Measurements from ENCODE around the gene GPR4.
A peak's percentile ranks its signal among the peaks of the same experiment; 100 is the strongest.

Gene GPR4

DNA sequence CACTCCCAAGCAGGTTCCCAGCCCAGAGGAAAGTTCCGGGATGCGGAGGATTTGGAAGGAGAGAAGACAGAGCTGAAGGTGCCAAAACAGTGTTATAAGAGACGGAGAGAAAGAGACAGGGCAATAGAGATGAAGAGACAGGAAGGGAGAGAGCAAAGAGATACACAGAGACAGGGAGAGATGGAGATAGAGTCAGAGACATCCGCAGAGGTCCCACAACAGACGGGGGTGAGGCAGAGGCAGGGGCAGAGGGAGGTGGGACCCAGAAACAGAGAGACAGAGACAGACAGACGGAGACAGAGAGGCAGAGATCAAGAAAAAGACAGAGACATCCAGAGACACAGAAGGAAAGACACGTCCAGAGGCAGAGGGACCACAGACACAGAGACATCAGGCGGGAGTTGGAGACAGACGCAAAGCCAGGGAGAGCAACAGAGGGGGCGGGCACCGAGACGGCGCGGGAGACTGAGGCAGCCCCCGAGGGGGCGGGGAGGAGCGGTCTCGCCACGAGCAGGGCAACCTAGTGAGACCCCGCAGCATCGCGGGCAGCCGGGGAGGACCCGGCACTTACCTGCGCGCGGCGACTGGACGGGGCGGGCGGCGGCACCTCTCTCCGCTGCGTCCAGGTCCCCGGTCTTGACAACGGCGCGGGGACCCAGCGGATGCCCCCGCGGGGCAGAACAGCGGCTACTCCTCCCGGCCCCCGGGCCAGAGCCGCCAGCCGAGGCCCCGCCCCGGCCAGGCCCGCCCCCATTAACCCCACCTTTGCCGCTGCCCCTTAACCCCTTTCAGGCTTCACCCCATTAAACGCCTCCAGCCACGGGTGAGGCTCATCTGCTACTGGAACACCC is at the start of gene GPR4:
Gene GPR4 (minus strand): TSS at position 689 of the 851 bp plus-strand sequence. CDS start 10,346 bp downstream, outside the sequence.
- H3K36me3 ChIP-seq (ENCODE audit: control insufficient read depth, insufficient read depth, low read length), result no peaks in the 10 kb centered on the region
- peaks cover 60% of the 10 kb centered on the region for H3K27me3 ChIP-seq (ENCODE audit: control insufficient read depth, insufficient read depth, low read length)
- peak within 1 kb of the TSS; percentile 27 for H3K4me3 ChIP-seq (ENCODE audit: low read depth, low read length)
- H3K4me1 ChIP-seq (ENCODE audit: control insufficient read depth, insufficient read depth, low read length), result peaks cover 10% of the 10 kb centered on the region
- no peaks in the 10 kb centered on the region for H3K9me3 ChIP-seq (ENCODE audit: control insufficient read depth, insufficient read depth, low read length)
- no peak within 1 kb of the TSS for H3K9ac ChIP-seq (ENCODE audit: low read depth, low read length)

- H3K36me3 ChIP-seq (ENCODE audit: control insufficient read depth, insufficient read depth, low read length), result no peaks in the 10 kb centered on the region
- no peaks in the 10 kb centered on the region for H3K27me3 ChIP-seq (ENCODE audit: control insufficient read depth, insufficient read depth, low read length)
- H3K9ac ChIP-seq (ENCODE audit: low read depth, low read length), result no peak overlapping the region
- no peaks in the 10 kb centered on the region for H3K9me3 ChIP-seq (ENCODE audit: control insufficient read depth, insufficient read depth, low read length)
- H3K4me1 ChIP-seq (ENCODE audit: control insufficient read depth, insufficient read depth, low read length), result no peaks in the 10 kb centered on the region
- no peak overlapping the region for H3K4me3 ChIP-seq (ENCODE audit: low read depth, low read length)
Observed at GRCh38 chr19:45650722-45651121, 48.7 kb upstream of the GPR4 start.

DNA sequence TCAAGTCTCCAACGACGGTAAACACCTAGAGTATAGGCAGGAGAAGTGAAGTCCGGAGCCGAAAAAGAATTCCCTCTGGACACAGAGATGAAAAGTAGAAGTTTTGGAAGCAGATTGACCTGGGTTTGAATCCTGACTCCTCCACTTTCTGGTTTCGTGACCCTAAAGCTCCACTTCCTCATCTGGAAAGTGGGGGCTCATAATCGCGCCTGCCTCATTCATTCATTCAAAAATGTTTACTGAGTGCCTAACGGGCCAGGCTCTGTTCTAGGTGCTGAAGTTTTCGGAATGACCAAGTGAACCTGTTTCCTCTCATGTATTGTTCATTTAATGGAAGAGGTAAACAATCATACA is 44.3 kb upstream of the GPR4 start:
- no peak overlapping the region for H3K9ac ChIP-seq (ENCODE audit: low read depth, low read length)

GRCh38 chr19:45645631-45646344 is 43.8 kb upstream of the GPR4 start:
- H3K36me3 ChIP-seq (ENCODE audit: control insufficient read depth, insufficient read depth, low read length), result no peaks in the 10 kb centered on the region
- H3K9me3 ChIP-seq (ENCODE audit: control insufficient read depth, insufficient read depth, low read length), result no peaks in the 10 kb centered on the region
- no peak overlapping the region for H3K9ac ChIP-seq (ENCODE audit: low read depth, low read length)
- H3K4me1 ChIP-seq (ENCODE audit: control insufficient read depth, insufficient read depth, low read length), result peaks cover 16% of the 10 kb centered on the region
- peaks cover 10% of the 10 kb centered on the region for H3K27me3 ChIP-seq (ENCODE audit: control insufficient read depth, insufficient read depth, low read length)
- H3K4me3 ChIP-seq (ENCODE audit: low read depth, low read length), result peak overlapping the region; percentile 76

More for the DNA sequence above, 44.3 kb upstream of the GPR4 start:
- peaks cover 16% of the 10 kb centered on the region for H3K4me1 ChIP-seq (ENCODE audit: control insufficient read depth, insufficient read depth, low read length)
- peaks cover 10% of the 10 kb centered on the region for H3K27me3 ChIP-seq (ENCODE audit: control insufficient read depth, insufficient read depth, low read length)
- H3K9me3 ChIP-seq (ENCODE audit: control insufficient read depth, insufficient read depth, low read length), result no peaks in the 10 kb centered on the region
- H3K36me3 ChIP-seq (ENCODE audit: control insufficient read depth, insufficient read depth, low read length), result no peaks in the 10 kb centered on the region
- H3K4me3 ChIP-seq (ENCODE audit: low read depth, low read length), result peak overlapping the region; percentile 76

DNA sequence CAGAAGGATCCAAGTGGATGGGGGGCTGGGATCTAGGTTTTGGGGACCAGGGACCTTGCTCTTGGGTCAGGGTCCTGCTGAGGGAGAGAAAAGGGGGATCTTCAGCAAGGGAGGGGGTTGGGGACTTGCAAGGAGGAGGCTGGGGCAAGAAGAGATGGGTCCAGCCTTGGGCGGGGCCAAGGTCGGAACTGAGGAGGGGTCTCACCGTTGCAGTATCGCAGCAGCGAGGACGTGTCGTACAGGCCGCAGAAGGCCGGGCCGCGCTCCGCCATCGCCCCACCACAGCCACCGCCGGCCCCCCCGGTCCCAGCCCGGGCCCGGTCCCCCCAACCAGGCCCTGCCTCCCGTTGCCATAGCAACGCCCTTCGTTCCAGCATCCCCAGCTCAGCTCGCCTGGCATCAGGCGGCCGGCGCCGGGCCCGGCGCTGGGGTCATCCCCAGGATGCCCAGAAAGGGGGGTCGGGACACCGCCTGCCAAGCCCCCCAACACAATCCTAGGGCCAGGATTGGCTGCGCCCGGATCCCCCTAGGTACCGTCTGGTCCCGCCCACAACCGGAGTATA is 43.1 kb upstream of the GPR4 start:
- Histone ChIP-seq H3K27me3 (ENCODE audit: control insufficient read depth, insufficient read depth, low read length) (peaks cover 10% of the 10 kb centered on the region), H3K36me3 (ENCODE audit: control insufficient read depth, insufficient read depth, low read length) (no peaks in the 10 kb centered on the region), H3K9me3 (ENCODE audit: control insufficient read depth, insufficient read depth, low read length) (no peaks in the 10 kb centered on the region), H3K4me1 (ENCODE audit: control insufficient read depth, insufficient read depth, low read length) (peaks cover 16% of the 10 kb centered on the region), H3K4me3 (ENCODE audit: low read depth, low read length) (peak overlapping the region; percentile 76), H3K9ac (ENCODE audit: low read depth, low read length) (no peak overlapping the region)

DNA sequence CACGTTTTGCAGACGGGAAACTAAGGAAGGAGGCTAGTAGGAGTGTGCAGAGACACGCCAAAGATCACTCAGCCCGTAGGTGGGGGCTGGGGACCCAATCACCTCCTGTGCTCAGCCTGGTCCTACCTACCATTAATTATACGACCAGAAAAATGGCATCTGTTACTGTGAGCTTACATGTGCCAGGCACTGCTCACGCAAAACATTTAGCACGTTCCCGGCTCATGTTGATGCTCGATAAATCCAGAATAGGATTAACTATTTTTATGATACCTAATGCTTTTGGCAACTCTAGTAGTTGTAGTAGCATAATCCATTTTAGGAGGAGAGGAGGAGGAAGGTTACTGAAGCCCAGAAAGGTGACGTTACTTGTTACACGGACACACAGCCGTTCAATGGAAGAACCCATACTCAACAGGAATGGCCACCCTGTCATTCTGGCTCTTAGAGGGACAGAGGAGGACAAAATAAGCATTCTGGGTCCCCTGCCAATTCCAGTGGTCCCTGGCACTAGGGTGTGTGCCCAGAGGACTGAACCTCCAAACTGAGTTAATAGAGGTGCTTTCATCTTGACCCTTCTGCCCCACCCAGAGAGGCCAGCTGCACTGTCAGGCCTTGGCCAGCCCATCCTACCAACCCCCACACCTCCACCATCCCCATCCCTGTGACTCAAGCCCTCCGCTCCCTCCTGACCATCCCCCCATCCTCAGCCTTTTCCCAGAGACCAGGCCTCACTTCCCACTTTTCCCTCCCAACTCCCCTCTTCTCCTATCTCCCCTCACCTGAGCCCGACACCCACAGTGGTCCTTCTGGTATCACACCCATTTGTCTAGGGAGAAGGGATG is 42.1 kb upstream of the GPR4 start:
- Histone ChIP-seq H3K9me3 (ENCODE audit: control insufficient read depth, insufficient read depth, low read length) (no peaks in the 10 kb centered on the region), H3K4me1 (ENCODE audit: control insufficient read depth, insufficient read depth, low read length) (peaks cover 16% of the 10 kb centered on the region), H3K27me3 (ENCODE audit: control insufficient read depth, insufficient read depth, low read length) (peaks cover 10% of the 10 kb centered on the region), H3K4me3 (ENCODE audit: low read depth, low read length) (peak overlapping the region; percentile 76), H3K9ac (ENCODE audit: low read depth, low read length) (no peak overlapping the region), H3K36me3 (ENCODE audit: control insufficient read depth, insufficient read depth, low read length) (no peaks in the 10 kb centered on the region)

GRCh38 chr19:45643024-45643926 is 41.3 kb upstream of the GPR4 start:
- Histone ChIP-seq H3K4me1 (ENCODE audit: control insufficient read depth, insufficient read depth, low read length) (peaks cover 18% of the 10 kb centered on the region), H3K4me3 (ENCODE audit: low read depth, low read length) (peak overlapping the region; percentile 76)

GRCh38 chr19:45641274-45642105 is 39.5 kb upstream of the GPR4 start:
- Histone ChIP-seq H3K4me1 (ENCODE audit: control insufficient read depth, insufficient read depth, low read length) (peaks cover 22% of the 10 kb centered on the region), H3K9ac (ENCODE audit: low read depth, low read length) (peak overlapping the region; percentile 24), H3K27me3 (ENCODE audit: control insufficient read depth, insufficient read depth, low read length) (peaks cover 10% of the 10 kb centered on the region), H3K36me3 (ENCODE audit: control insufficient read depth, insufficient read depth, low read length) (no peaks in the 10 kb centered on the region), H3K4me3 (ENCODE audit: low read depth, low read length) (peak overlapping the region; percentile 74), H3K9me3 (ENCODE audit: control insufficient read depth, insufficient read depth, low read length) (no peaks in the 10 kb centered on the region)

More at GRCh38 chr19:45643024-45643926, 41.3 kb upstream of the GPR4 start:
- H3K27me3 ChIP-seq (ENCODE audit: control insufficient read depth, insufficient read depth, low read length), result peaks cover 10% of the 10 kb centered on the region
- no peaks in the 10 kb centered on the region for H3K36me3 ChIP-seq (ENCODE audit: control insufficient read depth, insufficient read depth, low read length)
- H3K9me3 ChIP-seq (ENCODE audit: control insufficient read depth, insufficient read depth, low read length), result no peaks in the 10 kb centered on the region
- H3K9ac ChIP-seq (ENCODE audit: low read depth, low read length), result no peak overlapping the region

DNA sequence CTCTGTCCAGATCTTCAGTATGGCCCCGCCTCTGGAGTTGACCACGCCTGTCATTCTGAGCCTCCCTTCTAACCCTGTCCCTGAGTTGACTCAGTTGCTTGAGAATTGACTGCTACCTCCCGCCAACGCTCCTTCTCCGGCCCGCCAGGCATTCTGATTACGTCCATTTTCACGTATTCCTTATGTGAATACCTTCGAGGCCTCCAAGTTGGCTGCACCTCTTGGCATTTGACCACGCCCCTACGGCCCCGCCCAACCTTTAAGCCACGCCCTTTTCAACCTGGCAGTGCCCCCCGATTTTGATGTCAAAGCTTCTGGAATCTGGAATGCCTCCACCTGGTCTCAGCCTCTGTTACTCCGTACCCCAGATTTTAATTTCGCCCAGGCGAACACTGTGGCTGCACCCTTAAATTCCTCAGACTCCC is 38.8 kb upstream of the GPR4 start:
- no peak overlapping the region for H3K9ac ChIP-seq (ENCODE audit: low read depth, low read length)

More for the DNA sequence above, 38.8 kb upstream of the GPR4 start:
- Histone ChIP-seq H3K36me3 (ENCODE audit: control insufficient read depth, insufficient read depth, low read length) (no peaks in the 10 kb centered on the region), H3K4me1 (ENCODE audit: control insufficient read depth, insufficient read depth, low read length) (peaks cover 22% of the 10 kb centered on the region), H3K9me3 (ENCODE audit: control insufficient read depth, insufficient read depth, low read length) (no peaks in the 10 kb centered on the region), H3K27me3 (ENCODE audit: control insufficient read depth, insufficient read depth, low read length) (peaks cover 10% of the 10 kb centered on the region), H3K4me3 (ENCODE audit: low read depth, low read length) (peak overlapping the region; percentile 74)
